Activated naive CD4-positive, alpha-beta T cell treated with anti-CD3 and anti-CD28 coated beads, Interleukin-2, amount 50 U/mL, for 16 hours (primary cell): ENCODE measurements around the gene TDRD12.
"Not testable (repeated sequence)": the region's sequence is repeated elsewhere in the genome, so short reads cannot be mapped to it uniquely, and the experiment has no call there.

Source experiments
- DNase-seq: peaks from one replicate; pipeline ENCODE4 v3.0.0-alpha.2; 2020

Gene TDRD12

DNA sequence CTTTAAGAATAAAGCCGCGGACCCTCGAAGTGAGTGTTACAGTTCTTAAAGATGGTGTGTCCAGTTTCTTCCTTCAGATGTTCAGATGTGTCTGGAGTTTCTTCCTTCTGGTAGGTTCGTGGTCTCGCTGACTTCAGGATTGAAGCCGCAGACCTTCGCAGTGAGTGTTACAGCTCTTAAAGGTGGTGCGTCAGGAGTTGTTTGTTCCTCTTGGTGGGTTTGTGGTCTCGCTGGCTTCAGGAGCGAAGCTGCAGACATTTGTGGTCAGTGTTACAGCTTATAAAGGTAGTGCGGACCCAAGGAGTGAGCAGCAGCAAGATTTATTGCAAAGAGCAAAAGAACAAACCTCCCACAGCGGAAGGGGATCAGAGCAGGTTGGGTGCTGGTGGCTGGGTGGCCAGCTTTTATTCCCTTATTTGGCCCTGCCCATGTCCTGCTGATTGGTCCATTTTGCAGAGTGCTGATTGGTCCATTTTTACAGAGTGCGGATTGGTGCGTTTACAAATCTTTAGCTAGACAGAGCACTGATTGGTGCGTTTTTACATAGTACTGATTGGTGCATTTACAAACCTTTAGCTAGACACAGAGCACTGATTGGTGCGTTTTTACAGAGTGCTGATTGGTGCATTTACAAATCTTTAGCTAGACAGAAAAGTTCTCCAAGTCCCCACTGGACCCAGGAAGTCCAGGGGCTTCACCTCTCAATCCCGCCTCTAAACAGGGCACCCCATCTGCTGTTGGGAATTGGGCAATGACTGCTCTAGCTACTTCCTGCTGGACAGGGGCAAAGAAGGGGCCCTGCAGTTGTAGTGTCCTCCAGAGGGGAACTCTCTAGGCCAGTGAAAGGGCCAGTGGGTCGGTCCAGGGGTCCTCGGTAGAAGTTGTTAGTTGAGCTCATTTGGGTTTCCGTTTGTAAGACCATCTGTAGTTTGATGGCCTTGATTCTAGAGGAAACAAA lies 26.1 kb upstream of the TDRD12 start:
- peak; percentile 50 for DNase-seq

DNA sequence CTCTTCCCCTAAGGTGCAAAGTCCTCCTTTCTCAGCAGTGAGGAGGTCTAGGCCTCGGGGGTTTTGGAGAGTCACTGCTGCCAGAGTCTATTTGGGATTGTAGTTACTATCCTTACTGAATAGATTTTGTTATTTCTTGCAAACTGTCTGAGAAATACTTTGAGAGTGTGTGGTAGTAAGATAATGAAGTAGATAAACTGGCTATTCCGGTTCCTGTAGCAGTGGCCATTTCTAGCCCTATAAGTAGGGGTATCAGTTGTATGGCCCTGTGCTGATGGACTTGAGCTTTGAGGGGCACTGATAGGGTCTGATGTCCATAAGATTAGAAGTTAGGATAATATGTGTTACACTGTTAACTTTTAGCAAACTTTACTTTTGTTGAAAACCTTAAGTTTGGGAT lies 25.3 kb upstream of the TDRD12 start:
- not testable (repeated sequence) for DNase-seq

DNA sequence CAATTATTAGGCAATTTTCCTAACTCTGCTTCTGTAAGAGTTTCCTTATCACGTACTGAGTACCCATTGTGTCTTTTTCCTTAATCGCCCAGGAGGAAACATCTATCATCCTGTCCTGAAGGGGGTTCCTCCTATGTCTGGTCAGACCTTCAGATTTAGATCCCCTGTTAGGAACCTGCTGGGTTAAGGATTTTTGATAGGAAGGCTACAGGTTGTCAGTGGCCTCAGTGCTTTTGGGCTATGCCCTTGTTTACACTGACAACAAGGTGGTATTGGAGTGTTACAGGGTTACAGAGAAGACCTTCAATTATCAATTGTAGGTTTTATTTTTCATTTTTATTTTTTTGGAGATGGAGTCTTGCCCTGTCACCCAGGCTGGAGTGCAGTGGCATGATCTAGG lies 24.7 kb upstream of the TDRD12 start:
- not testable (repeated sequence) for DNase-seq

DNA sequence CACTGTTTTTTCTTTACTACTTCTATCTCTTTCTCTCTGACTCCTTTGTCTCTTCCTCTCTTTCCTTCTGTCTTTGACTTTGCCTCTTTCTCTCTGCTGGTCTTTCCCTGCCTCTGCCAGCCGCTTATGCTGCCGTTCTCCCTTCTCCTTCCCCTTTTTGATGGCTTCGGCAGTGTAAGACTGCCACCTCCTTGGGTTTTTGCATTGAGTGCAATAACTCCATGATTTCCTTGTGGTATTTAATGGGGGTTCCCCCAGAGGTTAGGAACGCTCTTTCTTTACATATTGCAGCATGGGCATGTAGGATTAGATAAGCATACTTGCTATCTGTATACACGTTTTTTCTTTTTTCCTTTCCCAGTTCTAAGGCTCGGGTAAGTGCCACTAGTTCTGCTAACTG lies 24.1 kb upstream of the TDRD12 start:
- DNase-seq = not testable (repeated sequence)

DNA sequence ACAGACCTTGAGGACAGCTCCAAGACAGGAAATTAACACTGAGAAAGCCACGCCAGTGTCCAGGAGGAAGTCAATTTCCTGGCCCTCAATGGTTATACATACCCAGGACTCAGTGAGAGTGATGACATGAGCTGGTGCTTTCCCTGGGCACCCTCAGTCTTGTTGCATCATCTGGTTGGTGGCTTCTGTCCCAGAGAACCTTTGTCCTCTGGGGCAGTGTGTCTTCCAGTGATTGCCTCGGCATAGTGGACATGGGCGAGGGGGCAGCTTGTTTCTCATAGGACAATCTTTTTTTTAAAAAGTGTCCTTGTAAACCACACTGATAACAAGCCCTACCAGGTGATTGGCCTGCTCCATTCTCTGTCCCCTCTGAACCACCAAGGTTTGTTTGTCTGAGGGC lies 22.8 kb upstream of the TDRD12 start:
- DNase-seq = not testable (repeated sequence)

DNA sequence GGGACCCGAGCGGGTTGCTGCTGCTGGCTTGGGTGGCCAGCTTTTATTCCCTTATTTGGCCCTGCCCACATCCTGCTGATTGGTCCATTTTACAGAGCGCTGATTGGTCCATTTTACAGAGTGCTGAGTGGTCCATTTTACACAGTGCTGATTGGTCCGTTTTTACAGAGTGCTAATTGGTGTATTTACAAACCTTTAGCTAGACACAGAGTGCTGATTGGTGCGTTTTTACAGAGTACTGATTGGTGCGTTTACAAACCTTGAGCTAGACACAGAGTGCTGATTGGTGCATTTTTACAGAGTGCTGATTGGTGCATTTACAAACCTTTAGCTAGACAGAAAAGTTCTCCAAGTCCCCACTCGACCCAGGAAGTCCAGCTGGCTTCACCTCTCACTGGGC lies 19.4 kb upstream of the TDRD12 start:
- DNase-seq = not testable (repeated sequence)

DNA sequence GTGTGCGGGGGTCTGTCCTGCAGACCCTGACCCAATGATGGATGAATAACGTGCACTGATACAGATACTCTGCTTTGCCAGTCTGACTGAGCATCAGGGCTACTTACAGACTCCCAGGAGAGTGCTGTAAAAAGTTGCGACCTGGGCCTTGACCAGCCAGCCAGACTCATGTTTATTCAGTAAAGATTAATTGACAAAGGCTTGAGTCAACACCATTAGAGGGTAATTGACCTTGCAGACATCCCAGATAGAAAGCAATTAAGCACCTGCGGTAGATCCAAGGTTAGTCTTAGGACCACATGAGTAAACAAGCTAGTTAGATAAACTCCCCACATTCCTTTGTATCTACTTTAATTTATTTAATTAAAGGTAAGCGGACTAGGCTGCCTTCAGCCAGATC lies 17.6 kb upstream of the TDRD12 start:
- DNase-seq = no peak

DNA sequence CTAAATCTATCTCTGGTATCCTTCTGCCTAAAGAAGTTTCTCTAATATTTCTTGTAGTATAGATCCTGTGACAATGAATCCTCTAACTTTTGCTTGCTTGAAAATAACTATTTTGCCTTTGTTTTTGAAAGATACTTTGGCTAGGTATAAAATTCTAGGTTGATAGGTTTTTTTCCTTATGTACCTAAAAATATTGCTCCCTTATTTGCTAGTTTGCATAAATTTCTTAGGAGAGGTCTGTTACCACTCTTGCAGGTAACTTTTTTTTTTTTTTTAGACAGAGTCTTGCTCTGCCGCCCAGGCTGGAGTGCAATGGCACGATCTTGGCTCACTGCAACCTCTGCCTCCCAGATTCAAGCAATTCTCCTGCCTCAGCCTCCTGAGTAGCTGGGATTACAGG lies 15.6 kb upstream of the TDRD12 start:
- not testable (repeated sequence) for DNase-seq

DNA sequence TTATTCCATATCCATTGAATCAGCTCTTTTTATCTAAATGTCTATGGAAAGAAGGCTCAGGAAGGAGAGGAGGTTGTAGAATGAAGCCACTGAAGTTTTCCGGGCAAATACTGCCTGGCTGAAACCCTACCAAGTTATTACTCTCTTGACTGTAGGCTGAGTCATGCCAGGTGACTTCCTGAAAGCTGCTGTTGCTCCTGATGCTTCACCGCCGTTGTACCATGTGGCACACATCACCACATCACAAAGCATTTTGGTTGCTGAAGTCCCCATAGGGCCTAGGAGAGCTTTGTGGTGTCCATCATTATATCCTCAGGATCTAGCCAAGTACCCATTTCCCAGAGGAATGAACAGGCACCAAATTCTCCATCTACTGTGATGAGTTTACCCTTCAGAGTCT lies 11.1 kb upstream of the TDRD12 start:
- peak; percentile 34 for DNase-seq

DNA sequence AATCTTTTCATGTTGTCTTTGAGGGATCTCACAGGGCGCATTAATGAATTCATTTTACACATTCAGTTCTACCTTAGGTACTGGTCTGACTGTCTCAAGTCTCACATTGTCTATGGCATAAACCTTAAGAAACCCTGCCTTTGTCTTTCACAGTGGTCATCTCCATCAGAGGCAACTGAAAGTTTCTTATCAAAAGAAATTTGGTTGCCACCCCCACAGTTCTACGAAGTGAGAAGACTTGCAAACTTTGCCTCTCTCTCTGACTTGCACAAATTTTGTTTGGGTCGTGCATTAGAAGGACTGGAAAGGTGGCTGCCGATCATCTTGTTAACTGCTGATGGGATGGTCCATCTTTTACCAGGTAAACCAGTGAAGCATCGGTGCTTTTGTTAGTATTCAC lies 10.5 kb upstream of the TDRD12 start:
- DNase-seq = no peak

DNA sequence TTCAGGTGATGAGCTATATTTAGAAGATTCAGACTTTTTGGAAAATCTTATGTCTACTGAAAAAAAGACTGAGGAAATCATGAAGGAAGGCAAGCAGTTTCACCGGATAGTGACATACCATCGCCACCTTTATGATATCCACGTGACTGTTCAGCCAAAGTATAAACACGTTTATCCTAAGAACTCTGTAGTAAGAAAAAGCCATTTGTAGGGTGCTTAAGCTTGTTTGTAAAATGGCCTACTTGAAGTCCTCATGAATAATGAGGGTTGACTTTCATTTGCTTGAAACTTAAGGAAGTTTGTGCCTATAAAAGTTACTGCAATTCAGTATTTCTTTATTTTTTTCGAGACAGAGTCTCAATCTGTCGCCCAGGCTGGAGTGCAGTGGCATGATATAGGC lies 7.8 kb upstream of the TDRD12 start:
- no peak for DNase-seq

DNA sequence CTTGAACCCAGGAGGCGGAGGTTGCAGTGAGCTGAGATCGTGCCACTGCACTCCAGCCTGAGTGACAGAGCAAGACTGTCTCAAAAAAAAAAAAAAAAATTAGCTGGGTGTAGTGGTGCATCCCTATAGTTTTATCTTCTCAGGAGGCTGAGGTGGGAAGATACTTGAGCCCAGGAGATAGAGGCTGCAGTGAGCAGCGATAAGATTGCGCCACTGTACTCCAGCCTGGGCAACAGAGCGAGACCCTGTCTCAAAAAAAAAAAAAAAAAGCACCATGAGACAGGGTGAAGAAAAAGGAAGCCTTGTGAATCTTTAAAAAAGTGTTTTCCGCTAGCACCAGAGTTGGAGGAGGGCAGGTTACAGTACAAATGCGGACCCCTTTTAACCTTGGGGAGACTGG lies 3.4 kb upstream of the TDRD12 start:
- not testable (repeated sequence) for DNase-seq

DNA sequence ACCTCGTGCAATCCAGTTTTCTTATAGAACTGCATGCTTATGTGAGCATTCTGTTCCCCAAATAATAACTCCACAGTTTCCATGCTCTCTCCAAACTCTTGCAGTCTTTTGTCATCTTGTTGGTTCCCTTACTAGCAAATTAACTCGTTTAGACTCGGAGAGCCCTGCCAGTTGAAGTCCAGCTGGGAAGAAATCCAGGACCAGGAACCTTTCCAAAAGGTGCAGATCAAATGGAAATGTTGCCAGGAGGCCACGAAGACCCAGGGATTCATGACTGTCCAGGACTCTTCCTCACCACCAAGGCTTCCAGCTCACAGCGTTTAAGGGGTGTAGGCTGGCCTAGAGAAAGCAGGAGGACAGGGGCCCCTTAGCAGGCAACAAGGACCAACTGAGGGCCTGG lies 2.1 kb upstream of the TDRD12 start:
- no peak for DNase-seq

DNA sequence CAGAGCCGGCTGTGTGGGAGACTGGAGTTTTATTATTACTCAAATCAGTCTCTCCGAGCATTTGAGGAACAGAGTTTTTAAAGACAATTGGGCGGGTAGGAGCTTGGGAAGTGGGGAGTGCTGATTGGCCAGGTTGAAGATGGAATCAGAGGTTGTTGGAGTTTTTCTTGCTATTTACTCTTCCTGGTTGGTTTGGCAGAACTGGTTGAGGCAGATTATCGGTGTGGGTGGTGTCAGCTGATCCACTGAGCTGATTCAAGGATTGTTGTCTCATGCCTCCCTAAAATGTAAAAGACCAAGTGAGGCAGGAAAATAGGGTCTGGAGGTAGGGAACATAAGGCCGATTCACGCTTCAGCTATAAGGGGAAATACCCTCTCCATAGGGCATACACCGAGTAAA lies 1.3 kb upstream of the TDRD12 start:
- DNase-seq = no peak

DNA sequence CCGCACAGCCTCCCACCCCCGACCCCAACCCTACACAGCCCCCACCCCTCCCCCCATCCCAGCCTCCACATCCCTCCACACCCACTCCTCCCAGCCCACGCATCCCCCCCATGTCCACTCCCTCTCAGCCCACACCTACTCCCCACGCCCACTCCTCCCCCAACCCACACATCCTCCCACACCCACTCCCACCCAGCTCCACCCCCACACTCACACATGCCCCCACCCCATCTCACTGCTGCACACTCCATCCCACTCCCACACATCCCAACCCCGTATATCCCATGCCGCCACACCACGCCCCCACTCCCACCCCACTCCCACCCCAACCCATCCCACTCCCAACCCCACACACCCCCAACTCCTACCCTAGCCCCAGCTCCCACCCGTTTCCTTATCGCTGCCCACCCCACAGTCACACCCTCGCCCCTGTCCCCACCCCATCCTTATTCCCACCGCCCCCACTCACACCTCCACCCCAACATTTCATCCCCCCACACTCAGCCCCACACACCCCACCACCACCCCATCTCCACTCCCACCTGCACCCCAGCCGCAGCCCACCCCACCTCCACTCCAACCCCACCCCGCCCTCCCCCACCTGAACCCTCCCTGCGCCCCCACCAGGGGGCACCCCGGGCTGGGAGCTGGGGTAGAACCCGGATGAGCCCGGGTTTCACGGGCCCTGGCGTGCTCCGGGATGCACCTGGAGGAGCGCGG lies 809 bp downstream of the TDRD12 start:
- DNase-seq = no peak

DNA sequence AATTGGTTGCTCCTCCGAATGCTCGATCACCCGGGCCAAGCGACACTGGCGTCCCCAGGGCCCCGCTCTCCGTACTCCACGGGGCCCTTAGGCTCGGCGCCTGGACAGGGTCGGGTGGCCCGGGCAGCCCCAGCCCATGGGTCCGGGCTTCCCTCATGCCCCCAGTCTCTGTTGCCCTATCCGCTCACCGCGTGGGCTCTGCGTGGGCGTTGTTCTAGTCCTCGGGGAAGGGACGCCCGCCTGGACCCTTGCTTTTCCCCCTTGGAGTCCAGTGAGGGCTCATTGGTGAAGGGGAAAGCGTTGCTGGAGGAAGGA lies 1.3 kb downstream of the TDRD12 start:
- no peak for DNase-seq

DNA sequence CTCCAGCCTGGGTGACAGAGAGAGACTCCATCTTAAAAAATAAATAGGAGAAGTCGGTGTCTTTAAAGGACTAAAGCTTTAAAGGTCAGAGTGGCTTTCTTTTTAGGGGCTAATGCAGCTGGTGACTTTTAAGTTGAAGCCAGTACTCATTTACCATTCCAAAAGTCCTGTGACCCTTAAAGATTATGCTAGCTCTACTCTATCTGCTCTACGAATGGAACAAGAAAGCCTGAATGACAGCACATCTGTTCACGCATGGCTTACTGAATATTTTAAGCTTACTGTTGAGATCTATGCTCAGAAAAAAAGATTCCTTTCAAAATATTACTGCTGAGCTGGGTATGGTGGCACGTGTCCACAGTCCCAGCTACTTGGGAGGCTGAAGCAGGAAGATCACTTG lies 16.4 kb downstream of the TDRD12 start:
- DNase-seq = no peak

DNA sequence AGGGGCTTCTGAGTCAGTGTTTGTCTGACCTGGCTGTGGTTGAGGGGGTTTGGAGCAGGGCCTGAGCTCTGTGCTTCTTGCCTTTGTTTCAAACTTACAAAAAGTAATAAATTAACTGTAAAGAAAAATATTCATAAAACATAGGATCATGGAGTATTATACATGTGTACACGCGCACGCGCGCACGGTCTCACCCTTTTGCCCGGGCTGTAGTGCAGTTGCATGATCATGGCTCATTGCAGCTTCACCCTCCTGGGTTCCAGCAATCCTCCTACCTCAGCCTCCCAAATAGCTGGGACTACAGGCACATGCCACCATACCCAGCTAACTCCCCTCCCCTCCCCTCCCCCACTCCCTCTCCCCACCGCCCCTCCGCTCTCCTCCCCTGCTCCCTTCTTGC lies 23.5 kb downstream of the TDRD12 start:
- DNase-seq = no peak

DNA sequence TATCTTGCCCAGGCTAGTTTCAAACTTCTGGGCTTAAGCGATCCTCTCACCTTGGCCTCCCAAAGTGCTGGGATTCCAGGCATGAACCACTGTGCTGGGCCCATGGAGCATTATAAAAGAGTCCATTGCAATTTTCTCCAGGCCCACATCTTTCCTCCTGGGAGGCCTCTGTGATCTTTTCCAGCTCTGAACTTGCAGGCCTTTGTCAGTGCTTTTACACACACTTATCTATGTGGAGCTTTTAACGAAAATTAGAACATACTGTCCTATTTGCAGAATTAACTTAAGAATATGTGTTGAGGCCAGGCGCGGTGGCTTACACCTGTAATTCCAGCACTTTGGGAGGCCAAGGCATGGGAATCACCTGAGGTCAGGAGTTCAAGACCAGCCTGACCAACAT lies 23.9 kb downstream of the TDRD12 start:
- DNase-seq = no peak

DNA sequence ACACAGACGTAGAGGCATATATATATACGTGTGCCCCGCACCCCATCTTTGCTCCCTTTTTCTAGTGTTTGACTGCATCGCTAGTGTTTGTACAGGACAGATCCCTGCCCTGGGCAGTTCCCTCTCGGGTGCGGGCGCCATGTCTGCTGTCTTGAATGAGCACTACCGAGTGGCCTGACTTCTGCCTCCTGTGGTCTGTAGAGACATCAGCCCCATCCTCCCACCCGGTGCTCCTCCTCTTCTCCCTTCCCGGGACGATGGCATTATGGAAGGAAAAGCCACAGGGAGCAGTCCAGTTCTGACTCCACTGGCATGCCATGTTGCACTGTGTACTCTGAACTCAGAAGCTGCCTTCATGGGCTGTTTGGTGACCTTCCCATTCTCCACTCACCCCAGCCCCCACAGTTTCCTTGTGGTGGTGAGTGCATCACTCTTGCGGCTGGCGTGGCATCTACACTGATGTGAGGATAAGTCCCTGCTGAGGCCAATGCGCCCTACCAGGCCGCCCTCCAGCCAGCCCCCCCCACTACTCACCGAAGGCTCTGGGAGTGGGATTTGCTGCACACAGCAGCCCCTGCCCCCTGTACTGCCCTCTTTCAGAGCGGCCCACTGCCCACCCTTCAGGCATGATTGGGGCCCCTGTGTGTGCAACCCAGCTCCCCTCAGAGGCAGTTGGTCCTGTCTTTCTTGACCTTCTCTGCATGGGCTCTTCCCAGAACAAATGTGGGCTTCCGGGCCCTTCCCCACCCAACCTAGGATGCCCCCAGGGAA lies 25.2 kb downstream of the TDRD12 start:
- no peak for DNase-seq

DNA sequence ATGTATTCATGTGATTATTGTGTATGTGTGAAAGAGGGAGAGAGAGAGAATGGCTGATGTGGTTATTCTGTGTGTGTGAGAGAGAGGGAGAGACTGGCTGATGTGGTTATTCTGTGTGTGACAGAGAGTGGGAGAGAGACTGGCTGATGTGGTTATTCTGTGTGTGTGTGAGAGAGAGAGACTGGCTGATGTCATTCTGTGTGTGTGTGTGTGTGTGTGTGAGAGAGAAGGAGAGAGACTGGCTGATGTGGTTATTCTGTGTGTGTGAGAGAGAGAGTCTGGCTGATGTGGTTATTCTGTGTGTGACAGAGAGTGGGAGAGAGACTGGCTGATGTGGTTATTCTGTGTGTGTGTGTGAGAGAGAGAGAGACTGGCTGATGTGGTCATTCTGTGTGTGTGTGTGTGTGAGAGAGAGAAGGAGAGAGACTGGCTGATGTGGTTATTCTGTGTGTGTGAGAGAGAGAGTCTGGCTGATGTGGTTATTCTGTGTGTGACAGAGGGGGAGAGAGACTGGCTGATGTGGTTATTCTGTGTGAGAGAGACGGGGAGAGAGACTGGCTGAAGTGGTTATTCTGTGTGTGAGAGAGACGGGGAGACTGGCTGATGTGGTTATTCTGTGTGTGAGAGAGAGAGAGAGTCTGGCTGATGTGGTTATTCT lies 26.2 kb downstream of the TDRD12 start:
- not testable (repeated sequence) for DNase-seq

DNA sequence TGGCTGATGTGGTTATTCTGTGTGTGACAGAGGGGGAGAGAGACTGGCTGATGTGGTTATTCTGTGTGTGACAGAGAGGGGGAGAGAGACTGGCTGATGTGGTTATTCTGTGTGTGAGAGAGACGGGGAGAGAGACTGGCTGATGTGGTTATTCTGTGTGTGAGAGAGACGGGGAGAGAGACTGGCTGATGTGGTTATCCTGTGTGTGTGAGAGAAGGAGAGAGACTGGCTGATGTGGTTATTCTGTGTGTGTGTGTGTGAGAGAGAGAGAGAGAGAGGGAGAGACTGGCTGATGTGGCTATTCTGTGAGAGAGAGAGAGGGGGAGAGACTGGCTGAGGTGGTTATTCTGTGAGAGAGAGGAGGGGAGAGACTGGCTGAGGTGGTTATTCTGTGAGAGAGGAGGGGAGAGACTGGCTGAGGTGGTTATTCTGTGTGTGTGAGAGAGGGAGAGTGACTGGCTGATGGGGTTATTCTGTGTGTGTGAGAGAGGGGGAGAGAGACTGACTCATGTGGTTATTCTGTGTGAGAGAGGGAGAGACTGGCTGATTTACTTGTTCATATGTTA lies 27.1 kb downstream of the TDRD12 start:
- peak; percentile 18 for DNase-seq

DNA sequence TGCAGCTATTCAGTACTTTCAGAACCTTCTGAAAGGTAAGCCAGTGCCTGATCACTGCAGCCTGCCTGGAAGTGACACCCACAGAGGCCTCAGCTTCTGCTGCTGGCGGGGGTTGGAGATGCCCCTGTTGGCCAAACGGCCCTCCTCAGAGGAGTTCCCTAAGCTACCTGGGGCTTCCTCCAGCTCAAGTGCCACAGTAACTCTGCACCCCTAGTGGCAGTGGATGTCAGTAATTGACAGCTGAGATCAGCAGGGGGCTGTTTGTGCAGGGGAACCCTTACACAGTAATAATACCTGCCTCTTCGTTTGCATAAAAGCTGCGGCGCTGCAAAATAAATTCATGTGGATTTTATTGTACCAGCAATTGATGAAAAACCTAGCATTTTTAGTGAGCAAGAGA lies 28.9 kb downstream of the TDRD12 start:
- peak; percentile 11 for DNase-seq
